Neural cell (in vitro differentiated cells): ENCODE data around the gene SAMD4B. TPM values are rescaled to one million over a fixed set of nuclear protein-coding genes. Genes with fewer than 3 reads are reported as not detected.

Experiments used
- H2AFZ ChIP-seq: fragments of 200-600, 300-800 bp; sonication (generic), shearing (Covaris generic); 2 replicates; pipeline ENCODE4 v1.6.0; 2014; ENCODE audit warnings: low read depth, mild to moderate bottlenecking, antibody characterized with exemption, low read length, moderate library complexity
- H3F3A ChIP-seq: fragments of 200-600 bp; shearing (Covaris generic); 2 replicates; pipeline ENCODE4 v1.6.1; 2016; ENCODE audit warnings: mild to moderate bottlenecking, moderate library complexity, mixed read lengths, antibody characterized with exemption, low read length; ENCODE audit not compliant: insufficient read depth, poor library complexity, severe bottlenecking
- H3K27ac ChIP-seq: fragments of 200-600, 300-800 bp; sonication (generic), shearing (Covaris generic); 2 replicates; pipeline ENCODE4 v1.5.1; 2014; ENCODE audit warnings: mild to moderate bottlenecking, low read length, moderate library complexity
- H3K27me3 ChIP-seq: fragments of 300-800, 200-600 bp; sonication (generic), shearing (Covaris generic); 2 replicates; pipeline ENCODE4 v1.6.0; 2014; ENCODE audit warnings: mild to moderate bottlenecking, low read depth, low read length, moderate library complexity; ENCODE audit not compliant: insufficient read depth
- H3K36me3 ChIP-seq: fragments of 300-800, 200-600 bp; sonication (generic), shearing (Covaris generic); 2 replicates; pipeline ENCODE4 v1.5.1; 2014; ENCODE audit warnings: mild to moderate bottlenecking, antibody characterized with exemption, low read length, moderate library complexity; ENCODE audit not compliant: insufficient read depth
- H3K4me2 ChIP-seq: fragments of 300-800, 200-600 bp; sonication (generic), shearing (Covaris generic); 2 replicates; pipeline ENCODE4 v1.6.0; 2014; ENCODE audit warnings: mild to moderate bottlenecking, low read length
- H3K4me3 ChIP-seq: fragments of 300-800, 200-600 bp; sonication (generic), shearing (Covaris generic); 2 replicates; pipeline ENCODE4 v1.5.1; 2014; ENCODE audit warnings: mild to moderate bottlenecking, low read length, moderate library complexity
- H3K79me2 ChIP-seq: fragments of 200-600 bp; shearing (Covaris generic); replicated peaks from 2 replicates; pipeline ENCODE4 v1.6.0; 2014; ENCODE audit warnings: mild to moderate bottlenecking, low read length, moderate library complexity; ENCODE audit not compliant: insufficient read depth
- H3K9ac ChIP-seq: fragments of 300-800, 200-600 bp; sonication (generic), shearing (Covaris generic); 2 replicates; pipeline ENCODE4 v1.6.1; 2016; ENCODE audit warnings: mild to moderate bottlenecking, low read length, mixed read lengths
- H3K9me2 ChIP-seq: fragments of 200-600 bp; shearing (Covaris generic); 2 replicates; pipeline ENCODE4 v1.6.1; 2016; ENCODE audit warnings: mild to moderate bottlenecking, low read length, mixed read lengths; ENCODE audit not compliant: insufficient read depth
- H3K9me3 ChIP-seq: fragments of 200-600, 300-800 bp; sonication (generic), shearing (Covaris generic); 2 replicates; pipeline ENCODE4 v1.6.1; 2016; ENCODE audit warnings: mild to moderate bottlenecking, mixed run types, low read length, moderate library complexity, mixed read lengths
- H4K20me1 ChIP-seq: fragments of 200-600 bp; shearing (Covaris generic); 2 replicates; pipeline ENCODE4 v1.6.1; 2016; ENCODE audit warnings: mild to moderate bottlenecking, mixed run types; ENCODE audit not compliant: insufficient read depth
- EP300 ChIP-seq: fragments of 450-650 bp; conservative IDR thresholded peaks from 2 replicates; pipeline ENCODE4 v1.6.1; 2014; ENCODE audit warnings: antibody characterized with exemption, mild to moderate bottlenecking, moderate library complexity; ENCODE audit not compliant: poor library complexity, severe bottlenecking
- EZH2 ChIP-seq: fragments of 200-600, 300-800 bp; shearing (Covaris generic), sonication (generic); IDR thresholded peaks from 2 replicates; pipeline ENCODE4 v1.6.1; 2014; ENCODE audit warnings: antibody characterized with exemption, low read length, borderline replicate concordance, mild to moderate bottlenecking; ENCODE audit not compliant: insufficient read depth, poor library complexity, severe bottlenecking
- MXI1 ChIP-seq: fragments of 450-650 bp; conservative IDR thresholded peaks from 2 replicates; pipeline ENCODE4 v1.6.1; 2014; ENCODE audit warnings: antibody characterized with exemption, mild to moderate bottlenecking; ENCODE audit not compliant: poor library complexity, severe bottlenecking
- POLR2AphosphoS5 ChIP-seq: IDR thresholded peaks from 2 replicates; pipeline ENCODE4 v1.6.1; 2012
- RAD21 ChIP-seq: fragments of 450-650 bp; conservative IDR thresholded peaks from 2 replicates; pipeline ENCODE4 v1.6.1; 2014; ENCODE audit warnings: antibody characterized with exemption, mild to moderate bottlenecking, moderate library complexity
- SMC3 ChIP-seq: fragments of 450-650 bp; conservative IDR thresholded peaks from 2 replicates; pipeline ENCODE4 v1.6.1; 2014; ENCODE audit warnings: antibody characterized with exemption, mild to moderate bottlenecking, moderate library complexity; ENCODE audit not compliant: poor library complexity
- TAF1 ChIP-seq: IDR thresholded peaks from 2 replicates; pipeline ENCODE4 v1.6.1; 2012; ENCODE audit warnings: low read depth
- polyA plus RNA-seq: library from polyadenylated mRNA; depleted of rRNA; stranded (reverse); fragments of >200 nt; gene quantifications from 2 replicates; pipeline ENCODE4 v1.2.3, GENCODE V29; 2014
- small RNA-seq, 3 experiments: library from RNA; depleted of rRNA; stranded (forward); fragments of <200 nt; gene quantifications; one replicate each; pipeline ENCODE3, GENCODE V24; 2012
- TF ChIP-seq, protein P1 (sequence below): IDR thresholded peaks from 2 replicates; pipeline ENCODE4 v1.6.1; 2012; ENCODE audit warnings: borderline replicate concordance
- TF ChIP-seq, protein P2 (sequence below): fragments of 450-650 bp; IDR thresholded peaks from 2 replicates; pipeline ENCODE4 v1.5.1; 2014; ENCODE audit warnings: antibody characterized with exemption, mild to moderate bottlenecking, moderate library complexity; ENCODE audit not compliant: poor library complexity, severe bottlenecking

SAMD4B gene
- polyA plus RNA-seq, 1 donor from 2014 or later: 19.3 TPM

- Histone ChIP-seq H3K9ac (peak overlapping the region; percentile 82), H3K36me3 (no peaks in the 10 kb centered on the region), H3F3A (peaks cover 4% of the 10 kb centered on the region), H4K20me1 (no peaks in the 10 kb centered on the region), H3K79me2 (peaks cover 16% of the 10 kb centered on the region), H3K9me3 (no peaks in the 10 kb centered on the region), H3K9me2 (no peaks in the 10 kb centered on the region), H2AFZ (no peak overlapping the region), H3K27ac (no peak overlapping the region), H3K27me3 (no peaks in the 10 kb centered on the region), H3K4me3 (peak overlapping the region; percentile 93), H3K4me2 (peak overlapping the region; percentile 79)
- TF ChIP-seq RAD21 (no peak), SMC3 (no peak), POLR2AphosphoS5 (no peak), EP300 (no peak), TAF1 (no peak), EZH2 (no peak), MXI1 (no peak)
- TF ChIP-seq, protein P1, sequence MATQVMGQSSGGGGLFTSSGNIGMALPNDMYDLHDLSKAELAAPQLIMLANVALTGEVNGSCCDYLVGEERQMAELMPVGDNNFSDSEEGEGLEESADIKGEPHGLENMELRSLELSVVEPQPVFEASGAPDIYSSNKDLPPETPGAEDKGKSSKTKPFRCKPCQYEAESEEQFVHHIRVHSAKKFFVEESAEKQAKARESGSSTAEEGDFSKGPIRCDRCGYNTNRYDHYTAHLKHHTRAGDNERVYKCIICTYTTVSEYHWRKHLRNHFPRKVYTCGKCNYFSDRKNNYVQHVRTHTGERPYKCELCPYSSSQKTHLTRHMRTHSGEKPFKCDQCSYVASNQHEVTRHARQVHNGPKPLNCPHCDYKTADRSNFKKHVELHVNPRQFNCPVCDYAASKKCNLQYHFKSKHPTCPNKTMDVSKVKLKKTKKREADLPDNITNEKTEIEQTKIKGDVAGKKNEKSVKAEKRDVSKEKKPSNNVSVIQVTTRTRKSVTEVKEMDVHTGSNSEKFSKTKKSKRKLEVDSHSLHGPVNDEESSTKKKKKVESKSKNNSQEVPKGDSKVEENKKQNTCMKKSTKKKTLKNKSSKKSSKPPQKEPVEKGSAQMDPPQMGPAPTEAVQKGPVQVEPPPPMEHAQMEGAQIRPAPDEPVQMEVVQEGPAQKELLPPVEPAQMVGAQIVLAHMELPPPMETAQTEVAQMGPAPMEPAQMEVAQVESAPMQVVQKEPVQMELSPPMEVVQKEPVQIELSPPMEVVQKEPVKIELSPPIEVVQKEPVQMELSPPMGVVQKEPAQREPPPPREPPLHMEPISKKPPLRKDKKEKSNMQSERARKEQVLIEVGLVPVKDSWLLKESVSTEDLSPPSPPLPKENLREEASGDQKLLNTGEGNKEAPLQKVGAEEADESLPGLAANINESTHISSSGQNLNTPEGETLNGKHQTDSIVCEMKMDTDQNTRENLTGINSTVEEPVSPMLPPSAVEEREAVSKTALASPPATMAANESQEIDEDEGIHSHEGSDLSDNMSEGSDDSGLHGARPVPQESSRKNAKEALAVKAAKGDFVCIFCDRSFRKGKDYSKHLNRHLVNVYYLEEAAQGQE: no peak
- TF ChIP-seq, protein P2, sequence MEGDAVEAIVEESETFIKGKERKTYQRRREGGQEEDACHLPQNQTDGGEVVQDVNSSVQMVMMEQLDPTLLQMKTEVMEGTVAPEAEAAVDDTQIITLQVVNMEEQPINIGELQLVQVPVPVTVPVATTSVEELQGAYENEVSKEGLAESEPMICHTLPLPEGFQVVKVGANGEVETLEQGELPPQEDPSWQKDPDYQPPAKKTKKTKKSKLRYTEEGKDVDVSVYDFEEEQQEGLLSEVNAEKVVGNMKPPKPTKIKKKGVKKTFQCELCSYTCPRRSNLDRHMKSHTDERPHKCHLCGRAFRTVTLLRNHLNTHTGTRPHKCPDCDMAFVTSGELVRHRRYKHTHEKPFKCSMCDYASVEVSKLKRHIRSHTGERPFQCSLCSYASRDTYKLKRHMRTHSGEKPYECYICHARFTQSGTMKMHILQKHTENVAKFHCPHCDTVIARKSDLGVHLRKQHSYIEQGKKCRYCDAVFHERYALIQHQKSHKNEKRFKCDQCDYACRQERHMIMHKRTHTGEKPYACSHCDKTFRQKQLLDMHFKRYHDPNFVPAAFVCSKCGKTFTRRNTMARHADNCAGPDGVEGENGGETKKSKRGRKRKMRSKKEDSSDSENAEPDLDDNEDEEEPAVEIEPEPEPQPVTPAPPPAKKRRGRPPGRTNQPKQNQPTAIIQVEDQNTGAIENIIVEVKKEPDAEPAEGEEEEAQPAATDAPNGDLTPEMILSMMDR: no peak
These were observed 92.2 kb downstream of the SAMD4B start for GRCh38 chr19:39434123-39435076.

Small RNA genes within 50 kb of the gene (small RNA-seq; reads per million reads assigned to genes)
- gene AC011445.2: 0 to 3.8 (median 0.42) reads per million in 3 experiments
- gene MIR4530: 0 reads per million in 3 experiments
- gene RN7SL566P: 0 to 0.08 (median 0) reads per million in 3 experiments

Other genes with a start within 250 kb of the SAMD4B start
- 5.4 and 7.2 TPM in 2 replicates for gene PAK4, start 216.6 kb upstream of the SAMD4B start, polyA plus RNA-seq
- not detected in 2 replicates for gene NCCRP1, start 145.5 kb upstream of the SAMD4B start, polyA plus RNA-seq
- gene SYCN, start 138.2 kb upstream of the SAMD4B start, polyA plus RNA-seq: not detected in 2 replicates
- gene IFNL3, start 97.4 kb upstream of the SAMD4B start, polyA plus RNA-seq: not detected in 2 replicates
- gene IFNL4, start 93.6 kb upstream of the SAMD4B start, polyA plus RNA-seq: not detected in 2 replicates
- gene IFNL2, start 74.0 kb upstream of the SAMD4B start, polyA plus RNA-seq: not detected in 2 replicates
- not detected in 2 replicates for gene IFNL1, start 46.0 kb upstream of the SAMD4B start, polyA plus RNA-seq
- gene LRFN1, start 21.6 kb upstream of the SAMD4B start, polyA plus RNA-seq: 1.9 and 2.2 TPM in 2 replicates
- gene GMFG, start 6.4 kb upstream of the SAMD4B start, polyA plus RNA-seq: 0.35 TPM in 1 of 2 replicates, not detected in the other
- 37.3 and 67.2 TPM in 2 replicates for gene PAF1, start 48.7 kb downstream of the SAMD4B start, polyA plus RNA-seq
- gene MED29, start 49.0 kb downstream of the SAMD4B start, polyA plus RNA-seq: 39.5 and 52.1 TPM in 2 replicates
- 0.34 TPM in 1 of 2 replicates, not detected in the other for gene ZFP36, start 64.4 kb downstream of the SAMD4B start, polyA plus RNA-seq
- 14.3 and 23.2 TPM in 2 replicates for gene PLEKHG2, start 70.2 kb downstream of the SAMD4B start, polyA plus RNA-seq
- 22.6 and 31.0 TPM in 2 replicates for gene RPS16, start 93.5 kb downstream of the SAMD4B start, polyA plus RNA-seq
- gene SUPT5H, start 103.2 kb downstream of the SAMD4B start, polyA plus RNA-seq: 90.7 and 92.5 TPM in 2 replicates
- gene TIMM50, start 138.4 kb downstream of the SAMD4B start, polyA plus RNA-seq: 64.1 and 66.2 TPM in 2 replicates
- 34.4 and 35.5 TPM in 2 replicates for gene DLL3, start 156.5 kb downstream of the SAMD4B start, polyA plus RNA-seq
- 1.3 TPM in 1 of 2 replicates, not detected in the other for gene SELENOV, start 172.7 kb downstream of the SAMD4B start, polyA plus RNA-seq
- gene EID2B, start 190.4 kb downstream of the SAMD4B start, polyA plus RNA-seq: 32.6 and 36.5 TPM in 2 replicates
- gene EID2, start 197.7 kb downstream of the SAMD4B start, polyA plus RNA-seq: 45.4 and 47.4 TPM in 2 replicates